Uterus (tissue), 2 donors: ENCODE results near the gene DDR2.
"Not testable (repeated sequence)": the region's sequence is repeated elsewhere in the genome, so short reads cannot be mapped to it uniquely, and the experiment has no call there.

Experiments
- POLR2A ChIP-seq, 2 donors: fragments of 450-650 bp; IDR thresholded peaks; one replicate each; pipeline ENCODE4 v1.6.1; 2016; ENCODE audit warnings: antibody characterized with exemption in 2 of 2, mild to moderate bottlenecking in 1 of 2, moderate library complexity in 1 of 2
- TF ChIP-seq, protein P1 (sequence below), 4 experiments: fragments of 200-600 bp in 2 of 4; fragments of 450-650 bp in 2 of 4; sonication (generic) in 2 of 4; IDR thresholded peaks; one replicate each; pipeline ENCODE4 v1.5.1; 2016 to 2019; ENCODE audit warnings: antibody characterized with exemption in 4 of 4, mild to moderate bottlenecking in 2 of 4, moderate library complexity in 1 of 4

- TF ChIP-seq, protein P1, sequence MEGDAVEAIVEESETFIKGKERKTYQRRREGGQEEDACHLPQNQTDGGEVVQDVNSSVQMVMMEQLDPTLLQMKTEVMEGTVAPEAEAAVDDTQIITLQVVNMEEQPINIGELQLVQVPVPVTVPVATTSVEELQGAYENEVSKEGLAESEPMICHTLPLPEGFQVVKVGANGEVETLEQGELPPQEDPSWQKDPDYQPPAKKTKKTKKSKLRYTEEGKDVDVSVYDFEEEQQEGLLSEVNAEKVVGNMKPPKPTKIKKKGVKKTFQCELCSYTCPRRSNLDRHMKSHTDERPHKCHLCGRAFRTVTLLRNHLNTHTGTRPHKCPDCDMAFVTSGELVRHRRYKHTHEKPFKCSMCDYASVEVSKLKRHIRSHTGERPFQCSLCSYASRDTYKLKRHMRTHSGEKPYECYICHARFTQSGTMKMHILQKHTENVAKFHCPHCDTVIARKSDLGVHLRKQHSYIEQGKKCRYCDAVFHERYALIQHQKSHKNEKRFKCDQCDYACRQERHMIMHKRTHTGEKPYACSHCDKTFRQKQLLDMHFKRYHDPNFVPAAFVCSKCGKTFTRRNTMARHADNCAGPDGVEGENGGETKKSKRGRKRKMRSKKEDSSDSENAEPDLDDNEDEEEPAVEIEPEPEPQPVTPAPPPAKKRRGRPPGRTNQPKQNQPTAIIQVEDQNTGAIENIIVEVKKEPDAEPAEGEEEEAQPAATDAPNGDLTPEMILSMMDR (IDR thresholded peaks at IDR 0.05) = not testable (repeated sequence)
- not testable (repeated sequence) for TF ChIP-seq POLR2A (IDR thresholded peaks at IDR 0.05)
Measured at GRCh38 chr1:162603117-162603516, 29.1 kb upstream of the DDR2 start.
